Upper lobe of left lung (tissue), 4 donors: Measurements from ENCODE around the gene KLK6.
"Not testable (repeated sequence)": the region's sequence is repeated elsewhere in the genome, so short reads cannot be mapped to it uniquely, and the experiment has no call there.

Source experiments
- POLR2A ChIP-seq, 4 donors: fragments of 450-650 bp; IDR thresholded peaks; one replicate each; pipeline ENCODE4 v1.5.1; 2016 to 2017; ENCODE audit warnings: antibody characterized with exemption in 4 of 4, mild to moderate bottlenecking in 2 of 4
- TF ChIP-seq, protein P1 (sequence below), 6 experiments: fragments of 450-650 bp in 4 of 6; fragments of 200-600 bp in 2 of 6; sonication (generic) in 2 of 6; IDR thresholded peaks; one replicate each; pipeline ENCODE4 v1.5.1; 2016 to 2019; ENCODE audit warnings: antibody characterized with exemption in 6 of 6

DNA sequence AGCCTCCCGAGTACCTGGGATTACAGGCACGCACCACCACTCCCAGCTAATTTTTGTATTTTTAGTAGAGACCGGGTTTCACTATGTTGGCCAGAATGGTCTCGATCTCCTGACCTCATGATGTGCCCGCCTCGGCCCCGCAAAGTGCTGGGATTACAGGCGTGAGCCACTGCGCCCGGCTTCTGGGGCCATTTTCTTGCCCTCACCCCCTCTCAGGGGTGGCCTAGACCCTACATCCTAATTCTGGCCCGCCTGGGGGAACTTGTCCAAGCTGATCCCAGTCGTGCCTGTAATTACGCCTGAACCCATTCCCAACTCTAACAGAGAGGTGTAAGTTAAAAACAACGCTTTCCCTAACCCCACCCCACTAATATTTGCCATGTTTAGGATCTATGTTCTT, 15.0 kb upstream of the KLK6 start:
- not testable (repeated sequence) for TF ChIP-seq POLR2A (IDR thresholded peaks at IDR 0.05)
- TF ChIP-seq, protein P1, sequence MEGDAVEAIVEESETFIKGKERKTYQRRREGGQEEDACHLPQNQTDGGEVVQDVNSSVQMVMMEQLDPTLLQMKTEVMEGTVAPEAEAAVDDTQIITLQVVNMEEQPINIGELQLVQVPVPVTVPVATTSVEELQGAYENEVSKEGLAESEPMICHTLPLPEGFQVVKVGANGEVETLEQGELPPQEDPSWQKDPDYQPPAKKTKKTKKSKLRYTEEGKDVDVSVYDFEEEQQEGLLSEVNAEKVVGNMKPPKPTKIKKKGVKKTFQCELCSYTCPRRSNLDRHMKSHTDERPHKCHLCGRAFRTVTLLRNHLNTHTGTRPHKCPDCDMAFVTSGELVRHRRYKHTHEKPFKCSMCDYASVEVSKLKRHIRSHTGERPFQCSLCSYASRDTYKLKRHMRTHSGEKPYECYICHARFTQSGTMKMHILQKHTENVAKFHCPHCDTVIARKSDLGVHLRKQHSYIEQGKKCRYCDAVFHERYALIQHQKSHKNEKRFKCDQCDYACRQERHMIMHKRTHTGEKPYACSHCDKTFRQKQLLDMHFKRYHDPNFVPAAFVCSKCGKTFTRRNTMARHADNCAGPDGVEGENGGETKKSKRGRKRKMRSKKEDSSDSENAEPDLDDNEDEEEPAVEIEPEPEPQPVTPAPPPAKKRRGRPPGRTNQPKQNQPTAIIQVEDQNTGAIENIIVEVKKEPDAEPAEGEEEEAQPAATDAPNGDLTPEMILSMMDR (IDR thresholded peaks at IDR 0.05), result not testable (repeated sequence)
